Naive thymus-derived CD4-positive, alpha-beta T cell (primary cell): Measurements from ENCODE around the gene CDK14. TPM values are rescaled to one million over a fixed set of nuclear protein-coding genes. Genes with fewer than 3 reads are reported as not detected.

Source experiments
- ATAC-seq: fragments of 150-1000 bp; cut with Tn5 transposase; 2 replicates; pipeline ENCODE4 v1.10.0; 2021; ENCODE audit warnings: mild to moderate bottlenecking, moderate library complexity
- CTCF ChIA-PET: fragments of 350-600 bp; sonication (Branson Sonifier 250); formaldehyde crosslinking; loops from one replicate; lab custom pipeline; 2021; ENCODE audit warnings: antibody characterized with exemption; lab: Charles Lee
- POLR2A ChIA-PET: fragments of 350-600 bp; sonication (Branson Sonifier 250); formaldehyde crosslinking; loops from one replicate; lab custom pipeline; 2021; ENCODE audit warnings: antibody characterized with exemption, inconsistent platforms; lab: Charles Lee
- DNase-seq, 9 donors: peaks; one replicate each; pipeline versions ENCODE4 v3.0.0 to v3.0.0-alpha.2; 2020 to 2022; ENCODE audit warnings: mixed read lengths in 1 of 9
- H3K27ac ChIP-seq: one replicate; pipeline ENCODE4 v1.7.0; 2013; ENCODE audit warnings: mild to moderate bottlenecking, low read depth, low read length, moderate library complexity
- H3K27me3 ChIP-seq, 2 donors: one replicate each; pipeline ENCODE4 v1.7.0; 2013; ENCODE audit warnings: low read length in 2 of 2, mild to moderate bottlenecking in 2 of 2, moderate library complexity in 2 of 2; ENCODE audit not compliant: control insufficient read depth in 2 of 2, insufficient read depth in 2 of 2
- H3K36me3 ChIP-seq, 3 experiments: 1 replicate in 2 of 3; 2 replicates in 1 of 3; pipeline ENCODE4 v1.7.0; 2013; ENCODE audit warnings: low read length in 3 of 3, mild to moderate bottlenecking in 3 of 3, moderate library complexity in 1 of 3; ENCODE audit not compliant: insufficient read depth in 3 of 3, control insufficient read depth in 2 of 3
- H3K4me1 ChIP-seq, 2 donors: one replicate each; pipeline ENCODE4 v1.7.0; 2013; ENCODE audit warnings: low read length in 2 of 2, mild to moderate bottlenecking in 2 of 2, moderate library complexity in 1 of 2; ENCODE audit not compliant: control insufficient read depth in 2 of 2, insufficient read depth in 2 of 2
- H3K4me3 ChIP-seq: 2 replicates; pipeline ENCODE4 v1.7.0; 2013; ENCODE audit warnings: mild to moderate bottlenecking, low read length
- H3K9me3 ChIP-seq, 3 experiments: 1 replicate in 2 of 3; 2 replicates in 1 of 3; pipeline ENCODE4 v1.7.0; 2013; ENCODE audit warnings: low read length in 3 of 3; ENCODE audit not compliant: control insufficient read depth in 2 of 3
- H3K27ac Mint-ChIP-seq, 9 donors: one replicate each; pipeline ENCODE4 v1.8.0; 2020 to 2022; ENCODE audit warnings: mixed read lengths in 9 of 9, mild to moderate bottlenecking in 8 of 9, moderate library complexity in 5 of 9, inconsistent platforms in 2 of 9
- H3K27me3 Mint-ChIP-seq, 5 donors: one replicate each; pipeline ENCODE4 v1.8.0; 2021 to 2022; ENCODE audit warnings: mixed read lengths in 5 of 5, mild to moderate bottlenecking in 1 of 5
- H3K36me3 Mint-ChIP-seq, 5 donors: one replicate each; pipeline ENCODE4 v1.8.0; 2020 to 2022; ENCODE audit warnings: mixed read lengths in 5 of 5, mild to moderate bottlenecking in 3 of 5, inconsistent platforms in 1 of 5
- H3K4me1 Mint-ChIP-seq, 7 donors: one replicate each; pipeline ENCODE4 v1.8.0; 2020 to 2022; ENCODE audit warnings: mixed read lengths in 7 of 7, mild to moderate bottlenecking in 3 of 7, inconsistent platforms in 1 of 7
- H3K4me3 Mint-ChIP-seq, 10 donors: one replicate each; pipeline ENCODE4 v1.8.0; 2020 to 2022; ENCODE audit warnings: mild to moderate bottlenecking in 10 of 10, mixed read lengths in 10 of 10, moderate library complexity in 6 of 10, inconsistent platforms in 2 of 10
- H3K9me3 Mint-ChIP-seq, 11 donors: one replicate each; pipeline ENCODE4 v1.8.0; 2020 to 2022; ENCODE audit warnings: mixed read lengths in 11 of 11, mild to moderate bottlenecking in 4 of 11, inconsistent platforms in 1 of 11, moderate library complexity in 1 of 11
- intact Hi-C, 2 donors: fragments of 100-400 bp; cut with micrococcal nuclease; formaldehyde crosslinking; loops; one replicate each; pipeline ENCODE4 v1.15.1; 2023
- polyA plus RNA-seq, 2 donors: library from polyadenylated mRNA; unstranded; fragments of 300-500 nt; fragmentation: Illumina TruSeq; gene quantifications; one replicate each; pipeline ENCODE4 v1.2.3, GENCODE V29; 2021
- total RNA-seq, 6 experiments: library from RNA in 5 of 6; stranded (reverse) in 5 of 6; gene quantifications; 1 replicate in 5 of 6; 2 replicates in 1 of 6; pipeline ENCODE4 v1.2.3 and lab custom pipeline; 2021 to 2026

CDK14 gene
- total and polyA plus RNA-seq, 7 experiments from 2014 or later = 0.05 to 9.9 (median 0.72) TPM; not detected in 1

DNA sequence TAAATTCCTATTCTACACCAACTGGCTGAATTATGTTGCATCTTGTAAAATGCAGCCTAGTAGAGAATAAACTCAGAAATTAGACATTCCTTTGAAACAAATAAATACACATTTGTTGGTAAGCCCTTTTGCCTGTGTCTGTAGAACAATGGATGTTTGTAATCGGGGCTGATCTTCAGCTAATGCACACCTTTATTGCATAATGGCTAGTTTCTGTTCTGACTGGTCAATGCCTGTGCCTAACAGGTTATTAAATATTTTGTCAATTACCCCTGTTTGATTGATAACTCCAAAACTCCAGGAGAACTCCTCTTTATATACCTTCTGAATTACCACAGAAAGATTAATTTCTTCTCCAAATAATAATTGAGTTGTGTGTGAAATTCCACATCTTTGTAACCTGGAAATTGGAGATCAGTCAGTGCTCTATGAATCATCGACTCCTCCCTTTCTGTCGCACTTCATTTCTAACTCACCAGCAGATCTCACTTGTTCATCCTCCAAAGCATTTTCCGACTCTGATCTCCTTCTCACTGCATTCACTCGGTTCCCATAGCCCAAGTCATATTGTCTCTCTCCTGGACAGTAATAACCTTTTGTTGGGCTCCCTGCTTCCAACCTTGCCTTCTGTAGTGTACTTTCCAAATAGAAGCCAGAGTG lies 472.1 kb downstream of the CDK14 start:
- CTCF ChIA-PET = no interaction called here

DNA sequence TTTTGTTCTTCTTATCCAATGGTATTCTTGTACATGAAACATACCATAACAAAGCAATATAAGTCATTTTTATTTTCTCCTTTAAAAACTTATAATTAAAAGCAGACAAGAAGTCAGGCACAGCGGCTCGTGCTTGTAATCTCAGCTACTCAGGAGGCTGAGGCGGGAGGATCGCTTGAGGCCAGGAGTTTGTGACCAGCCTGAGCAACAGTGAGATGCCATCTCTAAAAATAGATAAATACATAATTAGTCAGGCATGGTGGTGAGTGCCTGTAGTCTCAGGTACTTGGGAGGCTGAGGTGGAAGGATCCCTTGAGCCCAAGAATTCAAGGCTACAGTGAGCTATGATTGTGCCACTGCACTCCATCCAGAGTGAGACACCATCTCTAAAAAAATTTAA lies 473.0 kb downstream of the CDK14 start:
- Mint-ChIP-seq H3K4me1 (peaks cover 0 to 5% (median 0%) of the 10 kb centered on the region in 7 donors), H3K36me3 (peaks cover 0 to 31% (median 4%) of the 10 kb centered on the region in 5 donors), H3K27ac (no peak overlapping the region), H3K9me3 (peaks cover 0 to 7% (median 0%) of the 10 kb centered on the region in 11 donors), H3K4me3 (no peak overlapping the region), H3K27me3 (peaks cover 0 to 4% (median 0%) of the 10 kb centered on the region in 5 donors)
- no peaks in the 10 kb centered on the region for H3K9me3 ChIP-seq
- no peak overlapping the region for H3K27ac ChIP-seq
- no peak overlapping the region for H3K4me3 ChIP-seq
- H3K27me3 ChIP-seq = no peaks in the 10 kb centered on the region
- ChIA-PET POLR2A (no interaction called here), CTCF (no interaction called here)
- H3K4me1 ChIP-seq = no peaks in the 10 kb centered on the region
- H3K36me3 ChIP-seq = no peaks in the 10 kb centered on the region
- intact Hi-C loops = no loop called here
- no peak for DNase-seq
- ATAC-seq = no peak

More for the DNA sequence above, 472.1 kb downstream of the CDK14 start:
- Histone ChIP-seq H3K4me3 (no peak overlapping the region), H3K27me3 (no peaks in the 10 kb centered on the region), H3K36me3 (no peaks in the 10 kb centered on the region), H3K9me3 (no peaks in the 10 kb centered on the region), H3K27ac (no peak overlapping the region), H3K4me1 (no peaks in the 10 kb centered on the region)
- Mint-ChIP-seq H3K36me3 (peaks cover 0 to 37% (median 7%) of the 10 kb centered on the region in 5 donors), H3K9me3 (peaks cover 0 to 7% (median under 1%) of the 10 kb centered on the region in 11 donors), H3K4me3 (no peak overlapping the region), H3K27ac (no peak overlapping the region), H3K4me1 (peaks cover 0 to 5% (median 0%) of the 10 kb centered on the region in 7 donors), H3K27me3 (peaks cover 0 to 4% (median 0%) of the 10 kb centered on the region in 5 donors)
- POLR2A ChIA-PET = no interaction called here
- ATAC-seq (no peak), DNase-seq (no peak)
- intact Hi-C loops = no loop called here

DNA sequence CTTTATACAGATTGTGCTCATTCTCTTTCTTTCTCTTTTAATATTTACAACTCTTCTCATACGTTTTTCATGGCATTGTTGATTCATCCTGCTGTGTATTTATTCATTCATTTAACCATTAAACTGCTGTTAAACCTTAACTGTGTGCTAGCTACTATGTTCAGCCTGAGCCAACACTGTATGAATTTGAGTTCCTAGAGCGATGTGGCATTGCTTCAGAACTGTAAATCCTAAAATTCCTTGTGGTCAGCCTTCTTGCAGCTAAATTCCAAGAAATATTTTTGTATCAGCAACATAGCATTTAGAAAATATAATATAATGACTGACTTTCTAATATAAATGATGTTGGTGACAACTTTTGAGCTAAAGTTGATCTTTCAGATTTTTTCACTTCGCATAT lies 483.4 kb downstream of the CDK14 start:
- H3K36me3 ChIP-seq = no peaks in the 10 kb centered on the region
- H3K27ac Mint-ChIP-seq = no peak overlapping the region
- H3K36me3 Mint-ChIP-seq = peaks cover 0 to 7% (median 0%) of the 10 kb centered on the region in 5 donors
- ChIA-PET CTCF (no interaction called here), POLR2A (interaction anchor here (0.6 kb wide), 1 partner anchor 862 kb away, joined by 3 read pairs; no protein-coding TSS in a partner anchor)
- H3K4me3 Mint-ChIP-seq = no peak overlapping the region
- H3K27ac ChIP-seq = no peak overlapping the region
- H3K4me3 ChIP-seq = no peak overlapping the region
- peaks cover 0 to 1% (median 0%) of the 10 kb centered on the region in 11 donors for H3K9me3 Mint-ChIP-seq
- no peak for DNase-seq
- H3K4me1 Mint-ChIP-seq = peaks cover 3 to 24% (median 18%) of the 10 kb centered on the region in 7 donors
- H3K27me3 Mint-ChIP-seq = peaks cover 0 to 3% (median 0%) of the 10 kb centered on the region in 5 donors
- peaks cover 0 to 15% of the 10 kb centered on the region in 2 donors for H3K4me1 ChIP-seq
- intact Hi-C loops = no loop called here
- ATAC-seq = no peak
- no peaks in the 10 kb centered on the region for H3K27me3 ChIP-seq
- H3K9me3 ChIP-seq = no peaks in the 10 kb centered on the region

DNA sequence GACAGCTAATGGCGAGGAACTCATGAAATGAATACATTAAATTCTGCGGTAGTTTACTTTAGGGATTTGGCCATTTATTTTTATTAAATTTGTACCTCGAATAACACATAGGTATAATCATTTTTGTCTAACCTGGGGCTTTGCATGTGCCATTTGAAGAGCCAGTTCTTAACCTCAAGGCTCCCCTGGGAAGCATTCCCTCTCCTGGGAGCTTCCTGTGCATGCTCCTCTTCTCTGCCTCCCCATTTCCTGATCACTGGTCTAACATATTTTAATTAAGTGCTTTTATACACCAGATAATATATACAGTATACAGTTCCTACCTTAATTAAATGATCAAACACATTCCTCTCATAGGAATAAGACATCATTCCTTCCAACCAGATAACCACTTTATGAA lies 484.2 kb downstream of the CDK14 start:
- POLR2A ChIA-PET = interaction anchor here (0.6 kb wide), 1 partner anchor 861 kb away, joined by 3 read pairs; no protein-coding TSS in a partner anchor
- no peak overlapping the region for H3K4me3 Mint-ChIP-seq
- H3K27me3 Mint-ChIP-seq = peaks cover 0 to 2% (median 0%) of the 10 kb centered on the region in 5 donors
- no peak overlapping the region for H3K27ac Mint-ChIP-seq
- CTCF ChIA-PET = interaction anchor here (1.9 kb wide), 1 partner anchor 800 kb away, joined by 4 read pairs; the partner anchor contains the start of gene MTERF1
- H3K4me1 ChIP-seq = peaks cover 0 to 23% of the 10 kb centered on the region in 2 donors
- DNase-seq (no peak), ATAC-seq (no peak)
- H3K27me3 ChIP-seq = no peaks in the 10 kb centered on the region
- intact Hi-C loops = loop anchor here (5.0 to 10.0 kb wide), 3 partner anchors 184 to 1382 kb away; partner anchors contain the start of gene FZD1 (in 2 of the 2)
- H3K36me3 ChIP-seq = no peaks in the 10 kb centered on the region
- no peak overlapping the region for H3K27ac ChIP-seq
- H3K4me3 ChIP-seq = no peak overlapping the region
- peaks cover 0 to 1% (median 0%) of the 10 kb centered on the region in 11 donors for H3K9me3 Mint-ChIP-seq
- peaks cover 0 to 1% (median 0%) of the 10 kb centered on the region in 5 donors for H3K36me3 Mint-ChIP-seq
- peaks cover 12 to 32% (median 27%) of the 10 kb centered on the region in 7 donors for H3K4me1 Mint-ChIP-seq
- H3K9me3 ChIP-seq = no peaks in the 10 kb centered on the region

DNA sequence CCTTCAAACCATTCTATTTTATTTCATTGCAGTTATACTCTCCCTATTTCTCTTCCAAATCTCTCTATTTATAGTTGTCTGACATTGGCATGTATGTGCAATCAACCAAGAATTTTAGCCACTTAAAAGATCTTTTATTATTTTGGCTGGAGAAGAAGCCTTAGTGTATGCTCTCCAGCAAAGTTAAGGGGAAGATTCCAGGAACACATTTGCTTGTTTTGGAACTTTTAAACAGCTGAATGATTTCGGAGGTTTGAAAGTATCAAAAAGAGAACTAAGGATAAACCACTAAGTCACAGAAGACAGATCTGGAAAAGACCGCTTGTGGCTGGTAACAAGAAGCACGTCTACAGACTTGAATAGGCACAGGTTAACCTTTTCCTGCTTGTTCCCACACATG lies 485.9 kb downstream of the CDK14 start:
- Mint-ChIP-seq H3K4me1 (peaks cover 18 to 46% (median 39%) of the 10 kb centered on the region in 7 donors), H3K36me3 (no peaks in the 10 kb centered on the region), H3K27ac (peak overlapping the region in 3 of 9 donors; percentile 35 to 96 (median 93)), H3K4me3 (peak overlapping the region in 4 of 10 donors; percentile 7 to 56 (median 14)), H3K27me3 (peaks cover 0 to 2% (median 0%) of the 10 kb centered on the region in 5 donors), H3K9me3 (peaks cover 0 to 1% (median 0%) of the 10 kb centered on the region in 11 donors)
- no peaks in the 10 kb centered on the region for H3K9me3 ChIP-seq
- intact Hi-C loops = loop anchor here (5.0 to 10.0 kb wide), 3 partner anchors 183 to 1380 kb away; partner anchors contain the start of gene FZD1 (in 2 of the 2)
- no peaks in the 10 kb centered on the region for H3K36me3 ChIP-seq
- POLR2A ChIA-PET = no interaction called here
- DNase-seq (no peak), ATAC-seq (no peak)
- H3K4me3 ChIP-seq = no peak overlapping the region
- CTCF ChIA-PET = interaction anchor here (1.9 kb wide), 1 partner anchor 798 kb away, joined by 4 read pairs; the partner anchor contains the start of gene MTERF1
- H3K27ac ChIP-seq = no peak overlapping the region
- peaks cover 0 to 27% of the 10 kb centered on the region in 2 donors for H3K4me1 ChIP-seq
- H3K27me3 ChIP-seq = no peaks in the 10 kb centered on the region

DNA sequence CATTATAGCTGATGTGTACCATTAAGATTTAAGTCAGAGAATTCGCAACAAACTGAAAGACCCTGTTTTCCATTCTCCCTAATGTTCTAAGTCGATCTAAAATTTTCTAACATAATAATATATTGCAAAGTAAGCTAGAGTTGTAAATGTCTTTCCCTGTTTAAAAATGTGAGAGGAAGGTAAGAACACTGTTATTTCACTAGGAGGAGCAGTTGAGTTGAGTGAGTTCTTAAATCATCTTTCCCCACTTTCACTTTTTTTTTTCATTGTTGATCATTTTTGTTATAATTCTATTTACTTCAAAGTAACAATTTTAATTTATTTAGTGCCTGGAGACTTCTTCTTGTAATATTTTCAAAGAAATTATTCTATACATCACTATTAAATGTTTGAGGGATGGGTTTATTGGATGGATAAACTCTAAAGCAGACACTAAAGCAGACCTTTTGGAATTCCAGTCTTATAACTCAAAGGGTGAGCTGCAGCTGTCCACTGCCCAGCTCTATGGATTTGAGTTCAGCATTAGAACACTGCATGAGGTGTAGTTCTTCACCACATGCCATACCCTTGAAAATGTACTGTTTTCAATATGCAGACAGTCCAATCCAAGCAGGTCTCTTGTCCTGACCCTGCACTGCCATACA lies 486.9 kb downstream of the CDK14 start:
- POLR2A ChIA-PET = no interaction called here
- peaks cover 18 to 48% (median 39%) of the 10 kb centered on the region in 7 donors for H3K4me1 Mint-ChIP-seq
- no peaks in the 10 kb centered on the region for H3K9me3 Mint-ChIP-seq
- H3K27me3 Mint-ChIP-seq = peaks cover 0 to 2% (median 0%) of the 10 kb centered on the region in 5 donors
- Histone ChIP-seq H3K36me3 (no peaks in the 10 kb centered on the region), H3K27me3 (no peaks in the 10 kb centered on the region), H3K4me1 (peaks cover 0 to 27% of the 10 kb centered on the region in 2 donors), H3K9me3 (no peaks in the 10 kb centered on the region), H3K4me3 (no peak overlapping the region), H3K27ac (no peak overlapping the region)
- H3K36me3 Mint-ChIP-seq = no peaks in the 10 kb centered on the region
- H3K4me3 Mint-ChIP-seq = peak overlapping the region in 9 of 10 donors; percentile 56 to 83 (median 68)
- peak in 4 of 9 donors; percentile 39 to 55 (median 44) for DNase-seq
- peak overlapping the region in 8 of 9 donors; percentile 71 to 96 (median 90) for H3K27ac Mint-ChIP-seq
- CTCF ChIA-PET = interaction anchor here (0.7 to 1.0 kb wide), 6 partner anchors 172 to 798 kb away, joined by 3 read pairs; partner anchors contain the start of gene MTERF1
- intact Hi-C loops = loop anchor here (1.0 to 10.0 kb wide), 6 partner anchors 182 to 1379 kb away; partner anchors contain the start of genes FZD1 (in 2 of the 2) and MTERF1 (in 1 of the 2)
- ATAC-seq = peak; percentile 47
